ENCODE data around the gene TMEM156.

DNA sequence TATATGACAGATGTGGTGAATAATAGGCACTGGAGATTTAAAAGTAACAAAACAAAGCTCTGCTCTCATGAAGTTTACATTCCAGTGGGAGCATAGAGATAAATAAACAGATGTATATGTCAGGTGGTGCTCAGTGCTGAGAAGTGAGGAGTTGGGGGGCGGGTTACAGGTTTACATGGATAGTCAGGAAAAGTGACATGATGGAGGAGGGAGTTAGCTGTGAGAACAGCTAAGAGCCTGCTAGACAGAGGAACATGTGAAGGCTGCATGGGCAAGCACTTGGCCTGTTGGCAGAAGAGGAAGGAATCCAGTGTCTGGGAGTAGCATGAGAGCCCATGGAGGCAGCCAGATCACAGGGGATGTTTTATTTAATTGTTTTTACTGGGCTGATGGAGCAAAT, 10.2 kb upstream of the TMEM156 start:
- TF ChIP-seq, protein P1, sequence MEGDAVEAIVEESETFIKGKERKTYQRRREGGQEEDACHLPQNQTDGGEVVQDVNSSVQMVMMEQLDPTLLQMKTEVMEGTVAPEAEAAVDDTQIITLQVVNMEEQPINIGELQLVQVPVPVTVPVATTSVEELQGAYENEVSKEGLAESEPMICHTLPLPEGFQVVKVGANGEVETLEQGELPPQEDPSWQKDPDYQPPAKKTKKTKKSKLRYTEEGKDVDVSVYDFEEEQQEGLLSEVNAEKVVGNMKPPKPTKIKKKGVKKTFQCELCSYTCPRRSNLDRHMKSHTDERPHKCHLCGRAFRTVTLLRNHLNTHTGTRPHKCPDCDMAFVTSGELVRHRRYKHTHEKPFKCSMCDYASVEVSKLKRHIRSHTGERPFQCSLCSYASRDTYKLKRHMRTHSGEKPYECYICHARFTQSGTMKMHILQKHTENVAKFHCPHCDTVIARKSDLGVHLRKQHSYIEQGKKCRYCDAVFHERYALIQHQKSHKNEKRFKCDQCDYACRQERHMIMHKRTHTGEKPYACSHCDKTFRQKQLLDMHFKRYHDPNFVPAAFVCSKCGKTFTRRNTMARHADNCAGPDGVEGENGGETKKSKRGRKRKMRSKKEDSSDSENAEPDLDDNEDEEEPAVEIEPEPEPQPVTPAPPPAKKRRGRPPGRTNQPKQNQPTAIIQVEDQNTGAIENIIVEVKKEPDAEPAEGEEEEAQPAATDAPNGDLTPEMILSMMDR (IDR thresholded peaks at IDR 0.05), result no peak
- no peak for TF ChIP-seq POLR2A (IDR thresholded peaks at IDR 0.05)

Data from breast epithelium (tissue), 3 donors.